HEK293T (cell line): Measurements from ENCODE around the gene INPP5D.

Source experiments
- ARNT ChIP-seq: fragments of 450-650 bp; IDR thresholded peaks from 2 replicates; pipeline ENCODE4 v1.6.1; 2017; ENCODE audit warnings: mild to moderate bottlenecking
- BHLHE40 ChIP-seq: fragments of 450-650 bp; IDR thresholded peaks from 2 replicates; pipeline ENCODE4 v1.6.1; 2016; ENCODE audit warnings: mild to moderate bottlenecking, moderate library complexity, borderline replicate concordance
- CTBP1 ChIP-seq: fragments of 450-650 bp; IDR thresholded peaks from 2 replicates; pipeline ENCODE4 v1.6.1; 2016; ENCODE audit warnings: borderline replicate concordance
- ELF4 ChIP-seq: fragments of 450-650 bp; IDR thresholded peaks from 2 replicates; pipeline ENCODE4 v1.6.1; 2017; ENCODE audit warnings: antibody characterized with exemption
- FOXA1 ChIP-seq: fragments of 450-650 bp; IDR thresholded peaks from 2 replicates; pipeline ENCODE4 v1.6.1; 2016; ENCODE audit warnings: mild to moderate bottlenecking
- FOXK2 ChIP-seq: fragments of 450-650 bp; IDR thresholded peaks from 2 replicates; pipeline ENCODE4 v1.6.1; 2016; ENCODE audit warnings: mild to moderate bottlenecking
- FOXM1 ChIP-seq: fragments of 450-650 bp; IDR thresholded peaks from 2 replicates; pipeline ENCODE4 v1.6.1; 2017; ENCODE audit warnings: mild to moderate bottlenecking, borderline replicate concordance
- HDGF ChIP-seq: fragments of 450-650 bp; IDR thresholded peaks from 2 replicates; pipeline ENCODE4 v1.6.1; 2017; ENCODE audit warnings: antibody characterized with exemption, borderline replicate concordance
- L3MBTL2 ChIP-seq: fragments of 450-650 bp; conservative IDR thresholded peaks from 2 replicates; pipeline ENCODE4 v1.6.1; 2016; ENCODE audit warnings: mild to moderate bottlenecking
- SUZ12 ChIP-seq: fragments of 450-650 bp; IDR thresholded peaks from 2 replicates; pipeline ENCODE4 v1.6.1; 2016; ENCODE audit warnings: mild to moderate bottlenecking
- TARDBP ChIP-seq: fragments of 450-650 bp; IDR thresholded peaks from 2 replicates; pipeline ENCODE4 v1.6.1; 2016

- TF ChIP-seq FOXM1: no peak
- no peak for TF ChIP-seq SUZ12
- TF ChIP-seq TARDBP: no peak
- TF ChIP-seq FOXK2: no peak
- no peak for TF ChIP-seq HDGF
- no peak for TF ChIP-seq ARNT
- TF ChIP-seq L3MBTL2: no peak
- no peak for TF ChIP-seq BHLHE40
- TF ChIP-seq ELF4: no peak
- no peak for TF ChIP-seq FOXA1
- no peak for TF ChIP-seq CTBP1
Measured at GRCh38 chr2:233072838-233073237, 12.7 kb downstream of the INPP5D start.
